Activated naive CD8-positive, alpha-beta T cell (primary cell): Measurements from ENCODE around the gene RNF187.
"Not testable (repeated sequence)": the region's sequence is repeated elsewhere in the genome, so short reads cannot be mapped to it uniquely, and the experiment has no call there.

ENCODE experiments used
- H3K27ac Mint-ChIP-seq: one replicate; pipeline ENCODE4 v1.8.0; 2021; ENCODE audit warnings: mixed read lengths
- H3K27me3 Mint-ChIP-seq: one replicate; pipeline ENCODE4 v1.8.0; 2021; ENCODE audit warnings: mixed read lengths
- H3K36me3 Mint-ChIP-seq: one replicate; pipeline ENCODE4 v1.8.0; 2021; ENCODE audit warnings: mixed read lengths
- H3K4me1 Mint-ChIP-seq: one replicate; pipeline ENCODE4 v1.8.0; 2021; ENCODE audit warnings: low read depth, mixed read lengths
- H3K4me3 Mint-ChIP-seq: one replicate; pipeline ENCODE4 v1.8.0; 2021; ENCODE audit warnings: mild to moderate bottlenecking, mixed read lengths
- H3K9me3 Mint-ChIP-seq: one replicate; pipeline ENCODE4 v1.8.0; 2021; ENCODE audit warnings: low read depth, mixed read lengths

Gene RNF187

DNA sequence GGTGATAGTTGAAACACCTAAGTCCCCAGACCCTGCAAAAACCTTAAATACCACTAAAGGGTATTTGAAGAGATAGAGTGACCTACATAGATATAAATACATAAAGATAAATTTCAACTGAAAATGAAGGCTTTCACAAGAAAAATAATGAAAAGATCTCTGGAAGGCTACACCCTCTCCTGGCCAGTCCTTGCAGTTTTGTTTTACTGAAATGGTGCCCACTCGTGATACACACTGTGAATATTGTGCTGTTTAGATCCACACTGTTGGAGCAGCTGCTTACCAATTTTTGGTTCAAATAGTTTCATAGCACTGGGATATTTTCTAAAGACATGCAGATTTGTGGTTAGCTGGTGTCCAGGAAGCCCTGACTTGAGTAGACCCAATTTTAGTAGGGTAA lies 31.5 kb upstream of the RNF187 start:
- Mint-ChIP-seq H3K27ac (no peak overlapping the region), H3K27me3 (no peaks in the 10 kb centered on the region), H3K4me1 (peaks cover 30% of the 10 kb centered on the region), H3K9me3 (no peaks in the 10 kb centered on the region), H3K36me3 (peaks cover 5% of the 10 kb centered on the region), H3K4me3 (peak overlapping the region; percentile 63)

DNA sequence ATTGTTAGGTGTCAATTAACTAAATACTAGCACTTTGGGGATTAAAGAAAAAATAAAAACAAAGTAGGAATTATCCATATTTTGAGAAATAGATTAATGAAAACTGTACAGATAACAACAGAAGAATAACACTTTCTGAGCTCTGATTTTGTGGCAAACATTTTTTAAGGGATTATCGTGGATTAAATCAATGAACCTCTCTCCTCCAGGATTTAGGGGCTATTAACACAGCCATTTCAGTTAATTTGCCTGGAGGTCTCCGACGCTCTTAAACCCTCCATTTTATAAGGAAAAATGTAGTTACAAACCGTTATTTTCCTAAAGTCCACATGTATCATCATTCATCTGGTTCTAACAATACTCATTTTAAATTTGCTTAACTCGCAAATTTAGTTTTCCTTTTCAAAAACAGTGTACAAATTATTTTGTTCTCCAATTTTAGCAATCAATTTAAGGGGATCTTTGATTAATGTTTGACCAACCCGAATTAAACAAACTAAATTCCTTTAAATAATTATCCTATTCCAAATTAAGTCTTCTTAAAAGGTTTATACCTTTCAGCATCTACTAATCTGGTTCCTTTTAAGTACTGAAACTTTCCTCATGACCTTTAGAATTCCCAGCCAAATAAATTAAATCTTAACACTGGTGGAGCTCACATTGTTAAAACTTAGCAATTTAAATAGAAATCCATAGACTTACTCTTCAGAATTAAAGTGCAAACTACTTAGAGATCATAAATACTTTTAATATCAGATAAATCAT lies 30.7 kb upstream of the RNF187 start:
- no peaks in the 10 kb centered on the region for H3K27me3 Mint-ChIP-seq
- H3K4me3 Mint-ChIP-seq: peak overlapping the region; percentile 99
- H3K36me3 Mint-ChIP-seq: peaks cover 5% of the 10 kb centered on the region
- peak overlapping the region; percentile 97 for H3K27ac Mint-ChIP-seq
- H3K9me3 Mint-ChIP-seq: no peaks in the 10 kb centered on the region
- H3K4me1 Mint-ChIP-seq: peaks cover 32% of the 10 kb centered on the region

DNA sequence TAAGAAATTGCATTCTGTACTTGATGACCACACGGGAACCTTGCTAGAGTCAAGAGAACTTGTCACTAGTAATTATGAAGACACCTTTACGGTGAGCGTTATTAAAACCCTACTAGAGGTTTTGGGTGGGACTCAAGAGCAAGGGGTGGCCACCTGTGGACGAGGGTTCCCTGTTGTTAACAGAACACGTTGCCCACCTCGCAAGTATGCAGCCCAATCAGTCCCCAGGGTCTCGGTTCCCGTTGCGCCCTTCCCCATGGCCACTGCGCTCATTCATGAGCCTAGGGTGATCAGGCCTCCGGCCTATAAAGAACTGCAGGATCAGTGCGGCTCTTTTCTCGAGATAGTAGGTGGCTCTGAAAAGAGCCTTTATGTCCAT lies 30.2 kb upstream of the RNF187 start:
- H3K27me3 Mint-ChIP-seq: no peaks in the 10 kb centered on the region

DNA sequence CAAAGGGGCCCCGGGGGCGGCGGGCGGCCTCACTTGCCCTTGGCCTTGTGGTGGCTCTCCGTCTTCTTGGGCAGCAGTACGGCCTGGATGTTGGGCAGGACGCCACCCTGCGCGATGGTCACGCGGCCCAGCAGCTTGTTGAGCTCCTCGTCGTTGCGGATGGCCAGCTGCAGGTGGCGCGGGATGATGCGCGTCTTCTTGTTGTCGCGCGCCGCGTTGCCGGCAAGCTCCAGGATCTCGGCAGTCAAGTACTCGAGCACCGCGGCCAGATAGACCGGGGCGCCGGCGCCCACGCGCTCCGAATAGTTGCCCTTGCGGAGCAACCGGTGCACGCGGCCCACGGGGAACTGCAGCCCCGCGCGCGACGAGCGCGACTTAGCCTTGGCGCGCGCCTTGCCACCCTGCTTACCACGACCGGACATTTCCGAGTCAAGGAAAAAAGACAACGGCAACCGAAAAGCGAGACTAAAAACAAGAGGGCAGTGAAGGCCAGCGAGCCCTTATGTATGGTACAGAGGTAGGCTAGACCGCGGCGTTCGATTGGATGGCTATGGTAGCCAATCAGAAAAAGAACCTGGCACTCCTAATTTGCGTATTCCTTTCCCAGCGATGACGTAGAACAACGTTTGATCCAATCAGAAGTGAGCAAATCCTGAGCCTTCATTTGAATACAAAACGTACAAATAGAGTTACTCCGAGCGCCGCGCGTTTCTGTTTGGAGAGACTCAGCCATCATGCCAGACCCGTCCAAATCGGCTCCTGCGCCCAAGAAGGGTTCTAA lies 29.6 kb upstream of the RNF187 start:
- H3K9me3 Mint-ChIP-seq: no peaks in the 10 kb centered on the region
- H3K4me1 Mint-ChIP-seq: peaks cover 35% of the 10 kb centered on the region
- H3K4me3 Mint-ChIP-seq: peak overlapping the region; percentile 99
- H3K27me3 Mint-ChIP-seq: peaks cover 2% of the 10 kb centered on the region
- H3K27ac Mint-ChIP-seq: peak overlapping the region; percentile 97
- H3K36me3 Mint-ChIP-seq: peaks cover 5% of the 10 kb centered on the region

More for the DNA sequence above, 30.2 kb upstream of the RNF187 start:
- peak overlapping the region; percentile 99 for H3K4me3 Mint-ChIP-seq
- peaks cover 32% of the 10 kb centered on the region for H3K4me1 Mint-ChIP-seq
- peak overlapping the region; percentile 97 for H3K27ac Mint-ChIP-seq
- H3K36me3 Mint-ChIP-seq: peaks cover 5% of the 10 kb centered on the region
- no peaks in the 10 kb centered on the region for H3K9me3 Mint-ChIP-seq

DNA sequence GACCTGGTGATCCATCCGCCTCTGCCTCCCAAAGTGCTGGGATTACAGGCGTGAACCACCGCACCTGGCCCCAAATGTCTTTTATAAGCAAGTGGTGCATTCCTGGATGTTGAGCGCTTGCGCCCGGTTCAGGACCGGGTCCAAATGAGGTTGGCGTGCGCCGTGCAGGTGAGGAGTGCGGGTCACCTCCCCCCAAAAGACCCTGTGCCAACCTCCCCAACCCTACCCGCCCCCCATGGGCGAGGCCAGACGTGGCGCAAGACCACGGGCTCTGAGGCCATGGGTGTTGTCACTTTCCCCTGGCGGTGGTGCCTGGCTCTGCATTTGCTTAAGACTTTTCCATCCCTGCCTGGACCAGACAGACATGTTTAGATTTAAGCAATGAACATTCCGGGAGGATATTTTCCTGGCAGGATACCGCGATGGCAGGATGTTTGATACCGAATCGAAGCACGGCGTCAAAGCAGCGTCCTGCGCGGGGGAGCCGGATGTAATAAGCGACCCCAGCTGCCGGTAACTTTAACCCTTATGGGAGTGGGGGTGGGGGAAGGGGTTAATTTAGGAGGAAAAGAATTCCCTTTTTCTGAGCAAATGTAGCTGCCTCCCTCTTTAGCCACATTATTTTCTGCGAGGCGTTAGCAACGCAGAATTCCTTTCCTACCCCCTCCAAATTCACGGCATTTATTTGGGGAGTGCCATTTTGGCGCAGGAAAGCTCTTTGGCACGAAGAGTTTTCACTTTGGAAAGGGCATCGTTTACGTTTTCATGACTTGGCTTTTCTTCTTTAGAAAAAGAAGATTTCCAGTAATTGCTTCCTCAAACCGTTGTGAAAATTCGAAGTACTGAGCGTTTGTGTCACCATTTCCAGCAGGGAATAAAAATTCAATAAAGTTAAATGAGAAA lies 27.8 kb upstream of the RNF187 start:
- Mint-ChIP-seq H3K27ac (no peak overlapping the region), H3K36me3 (peaks cover 2% of the 10 kb centered on the region), H3K27me3 (peaks cover 3% of the 10 kb centered on the region), H3K4me1 (peaks cover 50% of the 10 kb centered on the region), H3K4me3 (peak overlapping the region; percentile 99), H3K9me3 (no peaks in the 10 kb centered on the region)

DNA sequence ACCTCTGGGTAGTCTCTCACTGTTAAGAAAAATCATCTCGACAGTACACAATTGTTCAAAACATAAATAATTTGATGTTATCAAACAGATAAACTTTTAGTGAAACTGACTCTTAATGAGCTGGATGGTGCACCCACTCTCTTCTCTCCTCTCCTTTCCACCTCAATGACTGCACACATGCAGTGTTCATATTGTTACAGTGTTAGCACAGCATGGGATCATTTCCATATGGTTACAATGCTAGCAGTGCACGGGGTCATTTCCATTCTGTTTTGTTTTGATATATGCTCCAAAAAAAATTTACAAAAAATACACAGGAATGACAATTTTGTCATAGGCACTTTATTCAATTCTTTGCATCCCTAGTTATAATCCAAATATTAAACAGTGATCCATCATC lies 26.4 kb upstream of the RNF187 start:
- no peaks in the 10 kb centered on the region for H3K36me3 Mint-ChIP-seq
- H3K27me3 Mint-ChIP-seq: peaks cover 3% of the 10 kb centered on the region
- peak overlapping the region; percentile 8 for H3K4me3 Mint-ChIP-seq
- no peak overlapping the region for H3K27ac Mint-ChIP-seq
- H3K4me1 Mint-ChIP-seq: peaks cover 59% of the 10 kb centered on the region
- no peaks in the 10 kb centered on the region for H3K9me3 Mint-ChIP-seq

DNA sequence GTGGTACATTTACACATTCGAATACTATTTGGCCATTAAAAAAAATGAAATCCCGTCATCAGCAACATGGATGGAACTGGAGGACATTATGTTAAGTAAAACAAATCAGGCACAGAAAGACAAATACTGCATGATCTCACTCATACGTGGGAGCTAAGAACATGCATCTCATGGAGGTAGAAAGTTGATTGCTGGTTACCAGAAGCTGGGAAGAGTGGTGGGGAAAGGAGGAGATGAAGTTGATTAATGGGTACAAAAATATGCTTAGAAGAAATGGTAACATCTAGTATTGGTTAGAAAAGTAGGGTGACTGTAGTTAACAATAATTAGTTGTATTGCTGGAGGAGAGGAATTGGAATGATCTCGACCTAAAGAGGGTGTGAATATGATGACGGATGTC lies 24.6 kb upstream of the RNF187 start:
- peak overlapping the region; percentile 85 for H3K4me3 Mint-ChIP-seq
- no peaks in the 10 kb centered on the region for H3K9me3 Mint-ChIP-seq
- no peaks in the 10 kb centered on the region for H3K36me3 Mint-ChIP-seq
- H3K27ac Mint-ChIP-seq: no peak overlapping the region
- H3K4me1 Mint-ChIP-seq: peaks cover 49% of the 10 kb centered on the region
- H3K27me3 Mint-ChIP-seq: peaks cover 3% of the 10 kb centered on the region

DNA sequence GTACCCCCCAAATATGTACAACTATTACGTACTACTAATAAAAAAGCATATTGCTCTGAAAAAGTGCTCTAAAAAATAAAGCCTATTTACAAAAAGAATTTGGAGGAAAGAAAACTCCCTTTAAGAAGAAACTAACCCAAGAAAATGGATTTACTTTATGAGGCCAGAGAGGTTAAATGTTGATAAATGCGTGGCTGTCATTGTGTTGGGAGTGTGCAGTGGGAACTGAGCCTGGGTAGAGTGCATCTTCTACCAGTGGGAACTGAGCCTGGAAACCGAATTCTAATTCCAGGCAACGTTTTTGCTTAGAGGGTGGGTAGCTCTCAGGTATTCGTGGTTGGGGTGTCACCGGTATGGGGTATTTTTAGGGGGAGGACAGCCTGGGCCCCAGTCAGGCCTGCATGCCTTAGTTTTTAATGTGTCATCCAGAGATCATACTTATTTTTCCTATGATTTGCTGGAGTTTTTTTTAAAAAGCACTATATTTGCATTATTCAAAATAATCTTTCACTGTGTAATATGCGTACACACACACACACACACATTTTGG lies 24.1 kb upstream of the RNF187 start:
- Mint-ChIP-seq H3K9me3 (no peaks in the 10 kb centered on the region), H3K36me3 (no peaks in the 10 kb centered on the region), H3K27me3 (peaks cover 7% of the 10 kb centered on the region), H3K27ac (no peak overlapping the region), H3K4me1 (peaks cover 45% of the 10 kb centered on the region), H3K4me3 (peak overlapping the region; percentile 85)

DNA sequence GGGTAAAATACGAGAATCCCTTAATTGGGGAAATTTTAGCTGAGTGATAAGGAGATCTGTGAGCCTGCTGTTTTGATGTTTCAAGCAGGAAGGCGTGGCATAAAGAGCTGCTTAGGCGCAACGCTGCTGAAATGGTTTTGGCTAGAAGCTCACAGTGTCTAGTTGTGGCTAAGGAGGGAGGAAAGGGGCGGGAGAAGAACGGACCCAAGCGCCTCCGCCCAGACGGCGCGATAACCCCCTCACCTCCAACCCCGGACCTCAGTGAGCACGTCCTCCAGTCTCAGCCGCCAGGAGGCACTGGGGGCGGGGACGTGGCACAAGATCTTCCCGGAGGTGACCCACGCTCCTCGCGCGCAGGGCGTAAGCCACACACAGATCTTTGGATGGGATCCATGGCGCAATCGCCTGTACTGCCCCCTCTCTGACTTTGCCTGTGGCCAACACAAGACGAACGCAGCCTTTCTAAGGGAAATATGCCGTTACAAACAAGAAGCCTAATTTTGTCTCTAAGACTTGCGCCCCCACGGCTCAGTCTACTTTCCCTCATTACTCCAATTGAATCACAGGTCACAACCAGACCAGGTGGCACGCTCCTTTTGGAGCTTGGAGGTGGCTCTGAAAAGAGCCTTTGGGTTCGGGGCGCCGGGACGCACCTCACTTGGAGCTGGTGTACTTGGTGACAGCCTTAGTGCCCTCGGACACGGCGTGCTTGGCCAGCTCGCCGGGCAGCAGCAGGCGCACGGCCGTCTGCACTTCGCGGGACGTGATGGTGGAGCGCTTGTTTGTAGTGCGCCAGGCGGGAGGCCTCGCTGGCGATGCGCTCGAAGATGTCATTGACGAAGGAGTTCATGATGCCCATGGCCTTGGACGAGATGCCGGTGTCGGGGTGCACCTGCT lies 23.4 kb upstream of the RNF187 start:
- Mint-ChIP-seq H3K9me3 (no peaks in the 10 kb centered on the region), H3K36me3 (no peaks in the 10 kb centered on the region), H3K4me3 (peak overlapping the region; percentile 85), H3K4me1 (peaks cover 41% of the 10 kb centered on the region), H3K27me3 (peaks cover 10% of the 10 kb centered on the region), H3K27ac (peak overlapping the region; percentile 70)

DNA sequence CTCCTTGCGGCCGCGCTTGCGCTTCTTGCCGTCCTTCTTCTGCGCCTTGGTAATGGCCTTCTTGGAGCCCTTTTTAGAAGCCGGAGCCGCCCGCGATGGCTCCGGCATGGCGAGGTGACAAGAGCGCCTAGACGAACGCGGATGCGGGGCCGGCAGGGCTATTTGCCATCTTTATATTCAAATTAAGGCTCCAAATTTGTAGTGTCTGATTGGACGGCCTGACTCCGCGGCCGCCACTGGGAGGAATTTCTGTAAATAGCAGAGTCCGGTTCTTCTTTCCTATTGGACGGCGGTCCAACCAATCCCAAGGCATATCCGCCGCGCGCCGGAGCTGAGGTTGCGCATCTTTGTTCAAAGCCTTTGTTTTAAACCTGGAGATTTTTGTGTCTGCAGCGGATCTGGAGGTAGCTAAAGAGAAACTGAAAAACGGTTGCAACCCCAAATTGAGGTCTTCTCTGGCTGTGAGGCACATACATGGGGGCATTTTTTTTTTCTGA lies 22.6 kb upstream of the RNF187 start:
- no peaks in the 10 kb centered on the region for H3K36me3 Mint-ChIP-seq
- H3K27me3 Mint-ChIP-seq: peaks cover 10% of the 10 kb centered on the region
- peaks cover 37% of the 10 kb centered on the region for H3K4me1 Mint-ChIP-seq
- peak overlapping the region; percentile 36 for H3K27ac Mint-ChIP-seq
- H3K4me3 Mint-ChIP-seq: peak overlapping the region; percentile 85
- H3K9me3 Mint-ChIP-seq: no peaks in the 10 kb centered on the region

DNA sequence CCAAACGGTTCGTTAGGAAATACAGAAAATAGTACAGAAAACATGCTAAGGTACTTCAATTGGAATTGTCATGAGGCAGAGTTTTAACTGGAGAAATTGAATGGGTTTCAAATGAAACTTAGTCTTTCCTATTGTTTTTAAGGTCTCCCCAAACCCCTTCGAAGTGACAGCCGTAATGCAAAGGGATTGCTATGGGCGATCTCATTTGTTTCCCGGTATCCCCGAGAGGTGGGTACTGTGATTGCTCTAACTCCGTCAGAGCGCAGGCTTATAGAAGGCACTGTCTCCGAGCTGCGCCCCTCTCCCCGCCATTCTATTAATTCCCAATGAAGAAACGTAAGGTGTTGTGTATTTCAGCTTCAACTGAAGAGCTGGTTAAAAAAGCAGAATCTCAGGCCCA lies 22.0 kb upstream of the RNF187 start:
- Mint-ChIP-seq H3K4me1 (peaks cover 37% of the 10 kb centered on the region), H3K36me3 (no peaks in the 10 kb centered on the region), H3K4me3 (peak overlapping the region; percentile 85), H3K9me3 (no peaks in the 10 kb centered on the region), H3K27me3 (peaks cover 11% of the 10 kb centered on the region), H3K27ac (peak overlapping the region; percentile 36)

DNA sequence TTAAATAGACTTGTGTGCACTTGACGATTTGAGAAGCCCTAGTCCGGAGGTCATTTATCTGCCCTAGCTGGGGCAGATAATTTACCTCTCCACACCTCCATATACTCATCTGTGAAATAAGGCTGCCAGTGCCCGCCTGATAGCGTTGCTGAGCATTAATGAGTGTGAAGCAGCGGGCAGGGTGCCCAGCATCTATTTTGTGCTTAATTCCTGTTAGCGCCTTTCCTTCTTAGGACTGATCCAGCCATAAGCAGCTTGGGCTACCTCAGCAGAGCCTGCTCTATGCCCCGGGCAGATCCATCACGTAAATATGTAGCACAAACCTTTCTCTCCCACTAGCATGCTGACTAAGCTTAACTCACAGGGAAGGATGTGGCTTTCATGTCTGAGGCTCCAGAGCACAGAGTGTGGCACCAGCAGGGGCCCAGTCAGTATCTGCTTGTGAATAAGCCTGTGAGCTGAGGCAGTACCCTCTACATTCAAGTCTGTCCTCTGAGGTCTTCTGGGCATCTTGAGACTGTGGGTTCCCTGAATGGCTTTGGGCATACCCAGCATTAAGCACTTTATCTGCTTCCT lies 21.5 kb upstream of the RNF187 start:
- Mint-ChIP-seq H3K27me3 (peaks cover 11% of the 10 kb centered on the region), H3K4me1 (peaks cover 35% of the 10 kb centered on the region), H3K27ac (no peak overlapping the region), H3K36me3 (no peaks in the 10 kb centered on the region), H3K9me3 (no peaks in the 10 kb centered on the region), H3K4me3 (peak overlapping the region; percentile 85)

DNA sequence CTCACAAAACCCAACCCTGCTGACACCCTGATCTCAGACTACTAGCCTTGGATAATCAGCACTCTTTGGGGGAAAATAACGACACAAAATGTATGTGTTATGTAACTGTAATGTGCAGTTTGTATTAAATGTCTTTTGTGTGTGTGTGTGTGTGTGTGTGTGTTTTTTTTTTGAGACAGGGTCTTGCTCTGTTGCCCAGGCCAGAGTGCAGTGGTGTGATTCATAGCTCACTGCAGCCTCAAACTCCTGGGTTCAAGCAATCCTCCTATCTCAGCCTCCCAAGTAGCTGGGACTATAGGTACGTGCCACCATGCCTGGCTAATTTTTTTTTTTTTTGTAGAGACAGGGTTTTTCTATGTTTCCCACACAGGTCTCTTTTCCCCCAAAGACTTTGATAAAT lies 19.0 kb upstream of the RNF187 start:
- Mint-ChIP-seq H3K27me3 (peaks cover 18% of the 10 kb centered on the region), H3K4me1 (peaks cover 34% of the 10 kb centered on the region)
- H3K36me3 Mint-ChIP-seq, H3K4me3 Mint-ChIP-seq, H3K9me3 Mint-ChIP-seq, H3K27ac Mint-ChIP-seq: not testable (repeated sequence)
